B cell (primary cell): ENCODE measurements around the gene AGFG2. TPM values are rescaled to one million over a fixed set of nuclear protein-coding genes. Genes with fewer than 3 reads are reported as not detected.

ENCODE experiments used
- ATAC-seq: fragments of 200-7000 bp; cut with Tn5 transposase; one replicate; pipeline ENCODE4 v1.10.0; 2021; ENCODE audit warnings: low read depth, mild to moderate bottlenecking, moderate number of reproducible peaks, moderate library complexity
- CTCF ChIA-PET: fragments of 350-600 bp; sonication (Branson Sonifier 250); formaldehyde crosslinking; loops from one replicate; lab custom pipeline; 2021; ENCODE audit warnings: antibody characterized with exemption, inconsistent platforms; lab: Charles Lee
- POLR2A ChIA-PET: fragments of 350-600 bp; sonication (Branson Sonifier 250); formaldehyde crosslinking; loops from one replicate; lab custom pipeline; 2021; ENCODE audit warnings: antibody characterized with exemption; lab: Charles Lee
- DNase-seq: peaks from one replicate; pipeline ENCODE4 v3.0.0; 2013
- H2AFZ ChIP-seq: 2 replicates; pipeline ENCODE4 v1.6.1; 2012; ENCODE audit warnings: mild to moderate bottlenecking, low read depth, low read length; ENCODE audit not compliant: insufficient read depth, poor library complexity, severe bottlenecking
- H3K27ac ChIP-seq, 2 donors: 1 replicate in 1 of 2; 2 replicates in 1 of 2; pipeline ENCODE4 v1.5.1; 2012 to 2013; ENCODE audit warnings: low read length in 2 of 2, mild to moderate bottlenecking in 2 of 2, moderate library complexity in 1 of 2
- H3K27me3 ChIP-seq, 4 experiments: fragments of 200-600 bp in 1 of 4; sonication (generic) in 1 of 4; replicated peaks in 1 of 4; 1 replicate in 2 of 4; 2 replicates in 2 of 4; pipeline versions ENCODE4 v1.6.1 to v1.7.0; 2013 to 2016; ENCODE audit warnings: low read length in 3 of 4, mild to moderate bottlenecking in 2 of 4, mixed read lengths in 1 of 4, moderate library complexity in 1 of 4; ENCODE audit not compliant: insufficient read depth in 4 of 4, control insufficient read depth in 3 of 4; ENCODE audit errors: control extremely low read depth in 1 of 4
- H3K36me3 ChIP-seq, 2 experiments: replicated peaks in 1 of 2; 1 replicate in 1 of 2; 2 replicates in 1 of 2; pipeline versions ENCODE4 v1.6.1 to v1.7.1; 2013; ENCODE audit warnings: low read length in 1 of 2; ENCODE audit not compliant: insufficient read depth in 2 of 2, control insufficient read depth in 1 of 2; ENCODE audit errors: control extremely low read depth in 1 of 2, extremely low read depth in 1 of 2
- H3K4me1 ChIP-seq, 2 donors: fragments of 200-600 bp in 1 of 2; sonication (generic) in 1 of 2; 1 replicate in 1 of 2; 2 replicates in 1 of 2; pipeline versions ENCODE4 v1.5.1 to v1.6.1; 2013 to 2017; ENCODE audit warnings: low read length in 2 of 2; ENCODE audit not compliant: control insufficient read depth in 2 of 2, insufficient read depth in 2 of 2
- H3K4me2 ChIP-seq: replicated peaks from 2 replicates; pipeline ENCODE3; 2012; ENCODE audit warnings: mild to moderate bottlenecking, low read depth, low read length; ENCODE audit not compliant: poor library complexity, severe bottlenecking
- H3K4me3 ChIP-seq, 5 experiments: fragments of 200-600 bp in 1 of 5; sonication (generic) in 1 of 5; 1 replicate in 3 of 5; 2 replicates in 2 of 5; pipeline versions ENCODE4 v1.5.1 to v1.7.0; 2011 to 2016; ENCODE audit warnings: low read length in 4 of 5, mild to moderate bottlenecking in 4 of 5, low read depth in 2 of 5, control low read depth in 1 of 5, moderate library complexity in 1 of 5; ENCODE audit not compliant: insufficient read depth in 1 of 5; ENCODE audit errors: control extremely low read depth in 1 of 5, extremely low read depth in 1 of 5
- H3K79me2 ChIP-seq: fragments of 200-600 bp; sonication (generic); one replicate; pipeline ENCODE4 v1.6.0; 2016; ENCODE audit warnings: low read length; ENCODE audit not compliant: control insufficient read depth, insufficient read depth
- H3K9ac ChIP-seq: fragments of 200-600 bp; sonication (generic); 2 replicates; pipeline ENCODE4 v1.6.1; 2017; ENCODE audit warnings: mild to moderate bottlenecking, low read length, moderate library complexity
- H3K9me3 ChIP-seq, 3 donors: one replicate each; pipeline versions ENCODE4 v1.6.1 to v1.7.1; 2013; ENCODE audit warnings: low read length in 2 of 3; ENCODE audit not compliant: control insufficient read depth in 2 of 3, insufficient read depth in 1 of 3; ENCODE audit errors: control extremely low read depth in 1 of 3
- H4K20me1 ChIP-seq: 2 replicates; pipeline ENCODE4 v1.6.0; 2012; ENCODE audit warnings: mild to moderate bottlenecking, low read length; ENCODE audit not compliant: insufficient read depth, control insufficient read depth, poor library complexity, severe bottlenecking
- H3K27ac Mint-ChIP-seq: one replicate; pipeline ENCODE4 v1.8.0; 2021; ENCODE audit warnings: mixed read lengths
- H3K27me3 Mint-ChIP-seq: one replicate; pipeline ENCODE4 v1.8.0; 2021; ENCODE audit warnings: mixed read lengths
- H3K4me1 Mint-ChIP-seq: one replicate; pipeline ENCODE4 v1.8.0; 2021; ENCODE audit warnings: mixed read lengths
- H3K4me3 Mint-ChIP-seq: one replicate; pipeline ENCODE4 v1.8.0; 2021; ENCODE audit warnings: mixed read lengths
- H3K9me3 Mint-ChIP-seq: one replicate; pipeline ENCODE4 v1.8.0; 2022; ENCODE audit warnings: mixed read lengths; ENCODE audit not compliant: insufficient read depth
- EZH2 ChIP-seq: IDR thresholded peaks from 2 replicates; pipeline ENCODE4 v1.6.1; 2012; ENCODE audit warnings: borderline replicate concordance, low read depth, mild to moderate bottlenecking, moderate library complexity, low read length; ENCODE audit not compliant: insufficient read depth, poor library complexity, severe bottlenecking
- WGBS: methylation state at CpG from one replicate; pipeline ENCODE4 v1.1.5; 2013; ENCODE audit warnings: missing lambda C conversion rate; ENCODE audit not compliant: insufficient coverage; 5-methylcytosine and 5-hydroxymethylcytosine counted together
- intact Hi-C: fragments of 100-400 bp; cut with micrococcal nuclease; formaldehyde crosslinking; loops from one replicate; pipeline ENCODE4 v1.10.0; 2022
- polyA plus RNA-seq: library from polyadenylated mRNA; depleted of rRNA; stranded (reverse); fragments of >200 nt; gene quantifications from 2 replicates; pipeline ENCODE4 v1.2.3, GENCODE V29; 2012
- total RNA-seq, 2 donors: library from RNA; stranded (reverse); fragments of 120-200 nt in 1 of 2; gene quantifications; 1 replicate in 1 of 2; 2 replicates in 1 of 2; pipeline versions ENCODE4 v1.2.3 to v1.2.4, GENCODE V29; 2013 to 2022
- TF ChIP-seq, protein P1 (sequence below): fragments of 200-600 bp; IDR thresholded peaks from one replicate; pipeline ENCODE4 v1.8.0; 2022; ENCODE audit warnings: antibody characterized with exemption, mild to moderate bottlenecking

AGFG2 gene
- total and polyA plus RNA-seq, 2 donors (not counting 1 experiment from before 2014, with no cell fraction given), result 11.0 TPM

GRCh38 chr7:100580466-100581283 is 41.7 kb downstream of the AGFG2 start:
- ChIA-PET POLR2A (no interaction called here), CTCF (interaction anchor here (0.6 to 11.1 kb wide), 2 partner anchors 12 to 18 kb away, joined by 3 to 226 read pairs; no protein-coding TSS in a partner anchor)
- DNase-seq (no peak), ATAC-seq (no peak)
- intact Hi-C loops, result no loop called here
- peaks cover 84% of the 10 kb centered on the region for H4K20me1 ChIP-seq
- Mint-ChIP-seq H3K4me3 (no peak overlapping the region), H3K9me3 (no peaks in the 10 kb centered on the region), H3K27me3 (no peaks in the 10 kb centered on the region), H3K27ac (no peak overlapping the region), H3K4me1 (peaks cover 36% of the 10 kb centered on the region)
- no peaks in the 10 kb centered on the region for H3K27me3 ChIP-seq
- peaks cover 70% of the 10 kb centered on the region for H3K79me2 ChIP-seq
- no peak overlapping the region for H2AFZ ChIP-seq
- H3K4me3 ChIP-seq, result no peak overlapping the region
- H3K9me3 ChIP-seq, result no peaks in the 10 kb centered on the region
- no peak overlapping the region for H3K9ac ChIP-seq
- H3K36me3 ChIP-seq, result peaks cover 0 to 72% of the 10 kb centered on the region in 2 experiments
- peaks cover 23 to 32% of the 10 kb centered on the region in 2 donors for H3K4me1 ChIP-seq
- H3K4me2 ChIP-seq, result no peak overlapping the region
- no peak overlapping the region for H3K27ac ChIP-seq
- TF ChIP-seq, protein P1, sequence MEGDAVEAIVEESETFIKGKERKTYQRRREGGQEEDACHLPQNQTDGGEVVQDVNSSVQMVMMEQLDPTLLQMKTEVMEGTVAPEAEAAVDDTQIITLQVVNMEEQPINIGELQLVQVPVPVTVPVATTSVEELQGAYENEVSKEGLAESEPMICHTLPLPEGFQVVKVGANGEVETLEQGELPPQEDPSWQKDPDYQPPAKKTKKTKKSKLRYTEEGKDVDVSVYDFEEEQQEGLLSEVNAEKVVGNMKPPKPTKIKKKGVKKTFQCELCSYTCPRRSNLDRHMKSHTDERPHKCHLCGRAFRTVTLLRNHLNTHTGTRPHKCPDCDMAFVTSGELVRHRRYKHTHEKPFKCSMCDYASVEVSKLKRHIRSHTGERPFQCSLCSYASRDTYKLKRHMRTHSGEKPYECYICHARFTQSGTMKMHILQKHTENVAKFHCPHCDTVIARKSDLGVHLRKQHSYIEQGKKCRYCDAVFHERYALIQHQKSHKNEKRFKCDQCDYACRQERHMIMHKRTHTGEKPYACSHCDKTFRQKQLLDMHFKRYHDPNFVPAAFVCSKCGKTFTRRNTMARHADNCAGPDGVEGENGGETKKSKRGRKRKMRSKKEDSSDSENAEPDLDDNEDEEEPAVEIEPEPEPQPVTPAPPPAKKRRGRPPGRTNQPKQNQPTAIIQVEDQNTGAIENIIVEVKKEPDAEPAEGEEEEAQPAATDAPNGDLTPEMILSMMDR, result no peak
- no peak for TF ChIP-seq EZH2
- 94% methylated on average over 10 of the region's 11 CpGs for WGBS

GRCh38 chr7:100582041-100582579 is 43.1 kb downstream of the AGFG2 start:
- DNase-seq (no peak), ATAC-seq (no peak)
- Mint-ChIP-seq H3K27ac (peak overlapping the region; percentile 99), H3K4me1 (peaks cover 41% of the 10 kb centered on the region), H3K27me3 (no peaks in the 10 kb centered on the region), H3K4me3 (peak overlapping the region; percentile 98), H3K9me3 (no peaks in the 10 kb centered on the region)
- no peaks in the 10 kb centered on the region for H3K27me3 ChIP-seq
- 95% methylated on average over 12 of the region's 20 CpGs for WGBS
- H3K9me3 ChIP-seq, result no peaks in the 10 kb centered on the region
- ChIA-PET CTCF (interaction anchor here (11.1 kb wide), 1 partner anchor 19 kb away, joined by 226 read pairs; no protein-coding TSS in a partner anchor), POLR2A (interaction anchor here (0.5 to 0.6 kb wide), 2 partner anchors 22 to 50 kb away, joined by 3 to 4 read pairs; no protein-coding TSS in a partner anchor)
- intact Hi-C loops, result no loop called here
- H2AFZ ChIP-seq, result no peak overlapping the region
- H3K4me3 ChIP-seq, result no peak overlapping the region
- H3K4me2 ChIP-seq, result peak overlapping the region; percentile 92
- no peak overlapping the region for H3K9ac ChIP-seq
- H3K4me1 ChIP-seq, result peaks cover 26 to 36% of the 10 kb centered on the region in 2 donors
- peaks cover 73% of the 10 kb centered on the region for H4K20me1 ChIP-seq
- TF ChIP-seq EZH2, result no peak
- TF ChIP-seq, protein P1, result no peak
- peaks cover 0 to 57% of the 10 kb centered on the region in 2 experiments for H3K36me3 ChIP-seq
- peak overlapping the region; percentile 94 to 97 for H3K27ac ChIP-seq
- peaks cover 70% of the 10 kb centered on the region for H3K79me2 ChIP-seq
